CD14-positive monocyte (primary cell): ENCODE measurements around the gene RBKS. TPM values are rescaled to one million over a fixed set of nuclear protein-coding genes. Genes with fewer than 3 reads are reported as not detected.
"Not testable (repeated sequence)": the region's sequence is repeated elsewhere in the genome, so short reads cannot be mapped to it uniquely, and the experiment has no call there.

Source experiments
- DNase-seq, 3 donors: peaks; one replicate each; pipeline ENCODE4 v3.0.0-alpha.2; 2011 to 2022
- H2AFZ ChIP-seq: 2 replicates; pipeline ENCODE4 v1.6.0; 2012; ENCODE audit warnings: mild to moderate bottlenecking, low read depth, low read length, inconsistent platforms; ENCODE audit not compliant: insufficient read depth, poor library complexity, severe bottlenecking
- H3K27ac ChIP-seq, 2 donors: 1 replicate in 1 of 2; 2 replicates in 1 of 2; pipeline ENCODE4 v1.5.1; 2012 to 2013; ENCODE audit warnings: low read length in 2 of 2, control low read depth in 1 of 2, inconsistent platforms in 1 of 2, low read depth in 1 of 2, mild to moderate bottlenecking in 1 of 2
- H3K27me3 ChIP-seq, 2 donors: one replicate each; pipeline versions ENCODE4 v1.6.0 to v1.6.1; 2011 to 2013; ENCODE audit warnings: low read length in 2 of 2; ENCODE audit not compliant: control insufficient read depth in 2 of 2, insufficient read depth in 2 of 2
- H3K36me3 ChIP-seq, 2 donors: replicated peaks in 1 of 2; 1 replicate in 1 of 2; 2 replicates in 1 of 2; pipeline versions ENCODE4 v1.5.1 to v1.6.1; 2012 to 2013; ENCODE audit warnings: low read length in 2 of 2, control low read depth in 1 of 2, inconsistent platforms in 1 of 2, mild to moderate bottlenecking in 1 of 2; ENCODE audit not compliant: insufficient read depth in 2 of 2, control insufficient read depth in 1 of 2
- H3K4me1 ChIP-seq, 2 donors: 1 replicate in 1 of 2; 2 replicates in 1 of 2; pipeline versions ENCODE4 v1.5.1 to v1.6.1; 2012 to 2013; ENCODE audit warnings: low read length in 2 of 2, control low read depth in 1 of 2, inconsistent platforms in 1 of 2, mild to moderate bottlenecking in 1 of 2, moderate library complexity in 1 of 2; ENCODE audit not compliant: insufficient read depth in 2 of 2, control insufficient read depth in 1 of 2
- H3K4me2 ChIP-seq: replicated peaks from 2 replicates; pipeline ENCODE3; 2012; ENCODE audit warnings: low read length, moderate library complexity, mild to moderate bottlenecking; ENCODE audit not compliant: poor library complexity, severe bottlenecking; ENCODE audit errors: extremely low read depth
- H3K4me3 ChIP-seq, 3 experiments: fragments of 200-600 bp in 1 of 3; sonication (generic) in 1 of 3; replicated peaks in 1 of 3; 1 replicate in 2 of 3; 2 replicates in 1 of 3; pipeline ENCODE4 v1.5.1; 2011 to 2013; ENCODE audit warnings: low read length in 3 of 3, mild to moderate bottlenecking in 3 of 3, control low read depth in 2 of 3, low read depth in 2 of 3, inconsistent platforms in 1 of 3, moderate library complexity in 1 of 3
- H3K79me2 ChIP-seq: 2 replicates; pipeline ENCODE4 v1.6.0; 2012; ENCODE audit warnings: mild to moderate bottlenecking, control low read depth, inconsistent platforms, low read length, moderate library complexity; ENCODE audit not compliant: insufficient read depth
- H3K9ac ChIP-seq: 2 replicates; pipeline ENCODE4 v1.6.0; 2017; ENCODE audit warnings: low read length, mild to moderate bottlenecking; ENCODE audit not compliant: insufficient read depth, poor library complexity, severe bottlenecking
- H3K9me3 ChIP-seq, 2 donors: replicated peaks in 1 of 2; 1 replicate in 1 of 2; 2 replicates in 1 of 2; pipeline versions ENCODE4 v1.5.1 to v1.6.1; 2012 to 2013; ENCODE audit warnings: low read length in 2 of 2, control low read depth in 1 of 2; ENCODE audit not compliant: control insufficient read depth in 1 of 2, insufficient read depth in 1 of 2
- H4K20me1 ChIP-seq: 2 replicates; pipeline ENCODE4 v1.6.0; 2012; ENCODE audit warnings: mild to moderate bottlenecking, low read length, control low read depth, moderate library complexity; ENCODE audit not compliant: insufficient read depth
- H3K27ac Mint-ChIP-seq, 7 donors: one replicate each; pipeline ENCODE4 v1.8.0; 2020; ENCODE audit warnings: mild to moderate bottlenecking in 7 of 7, mixed read lengths in 7 of 7, moderate library complexity in 6 of 7, inconsistent platforms in 2 of 7
- H3K27me3 Mint-ChIP-seq, 3 donors: one replicate each; pipeline ENCODE4 v1.8.0; 2021 to 2022; ENCODE audit warnings: low read depth in 3 of 3, mild to moderate bottlenecking in 3 of 3, mixed read lengths in 3 of 3, moderate library complexity in 3 of 3, inconsistent platforms in 1 of 3
- H3K36me3 Mint-ChIP-seq, 2 donors: one replicate each; pipeline ENCODE4 v1.8.0; 2020; ENCODE audit warnings: mixed read lengths in 2 of 2, inconsistent platforms in 1 of 2, mild to moderate bottlenecking in 1 of 2
- H3K4me1 Mint-ChIP-seq: one replicate; pipeline ENCODE4 v1.8.0; 2020; ENCODE audit warnings: mild to moderate bottlenecking, mixed read lengths
- H3K4me3 Mint-ChIP-seq, 2 donors: one replicate each; pipeline ENCODE4 v1.8.0; 2020; ENCODE audit warnings: mild to moderate bottlenecking in 2 of 2, mixed read lengths in 2 of 2, moderate library complexity in 1 of 2
- H3K9me3 Mint-ChIP-seq, 7 donors: one replicate each; pipeline ENCODE4 v1.8.0; 2020 to 2022; ENCODE audit warnings: mixed read lengths in 7 of 7, mild to moderate bottlenecking in 6 of 7, moderate library complexity in 6 of 7, inconsistent platforms in 2 of 7
- WGBS: methylation state at CpG from one replicate; pipeline ENCODE4 v1.1.5; 2013; ENCODE audit warnings: missing lambda C conversion rate; ENCODE audit not compliant: insufficient coverage; 5-methylcytosine and 5-hydroxymethylcytosine counted together
- intact Hi-C, 2 donors: fragments of 100-400 bp; cut with micrococcal nuclease; formaldehyde crosslinking; loops; one replicate each; pipeline versions ENCODE4 v1.15.0 to v1.15.1; 2023
- polyA plus RNA-seq, 3 donors: library from polyadenylated mRNA; depleted of rRNA in 1 of 3; unstranded in 2 of 3; stranded (reverse) in 1 of 3; fragments of 300-500 nt in 2 of 3; fragments of >200 nt in 1 of 3; fragmentation: Illumina TruSeq in 2 of 3; gene quantifications; 1 replicate in 2 of 3; 2 replicates in 1 of 3; pipeline ENCODE4 v1.2.3, GENCODE V29; 2012 to 2021
- TF ChIP-seq, protein P1 (sequence below): fragments of 200-600 bp; IDR thresholded peaks from one replicate; pipeline ENCODE4 v1.8.0; 2022; ENCODE audit warnings: antibody characterized with exemption, mild to moderate bottlenecking

Gene RBKS
- polyA plus RNA-seq, 3 donors: 3.9 to 39.1 (median 4.3) TPM

DNA sequence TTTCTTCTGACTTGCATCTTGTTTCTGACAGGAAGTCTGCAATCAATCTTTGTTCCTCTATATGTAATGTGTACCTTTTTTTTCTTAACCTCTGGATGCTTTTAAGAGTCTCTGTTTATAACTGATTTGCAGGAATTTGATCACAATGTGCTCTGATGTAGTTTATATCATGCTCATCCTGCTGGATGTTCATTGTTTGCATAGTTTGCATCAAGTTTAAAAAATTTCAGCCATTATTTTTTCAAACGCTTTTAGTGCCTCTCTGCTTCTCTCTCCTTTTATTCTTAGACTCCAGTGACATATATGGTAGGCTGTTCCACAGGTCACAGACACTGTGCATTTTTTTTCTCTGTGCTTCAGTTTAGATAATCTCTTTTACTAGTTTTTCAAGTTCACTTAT is 23.9 kb downstream of the RBKS start:
- TF ChIP-seq, protein P1, sequence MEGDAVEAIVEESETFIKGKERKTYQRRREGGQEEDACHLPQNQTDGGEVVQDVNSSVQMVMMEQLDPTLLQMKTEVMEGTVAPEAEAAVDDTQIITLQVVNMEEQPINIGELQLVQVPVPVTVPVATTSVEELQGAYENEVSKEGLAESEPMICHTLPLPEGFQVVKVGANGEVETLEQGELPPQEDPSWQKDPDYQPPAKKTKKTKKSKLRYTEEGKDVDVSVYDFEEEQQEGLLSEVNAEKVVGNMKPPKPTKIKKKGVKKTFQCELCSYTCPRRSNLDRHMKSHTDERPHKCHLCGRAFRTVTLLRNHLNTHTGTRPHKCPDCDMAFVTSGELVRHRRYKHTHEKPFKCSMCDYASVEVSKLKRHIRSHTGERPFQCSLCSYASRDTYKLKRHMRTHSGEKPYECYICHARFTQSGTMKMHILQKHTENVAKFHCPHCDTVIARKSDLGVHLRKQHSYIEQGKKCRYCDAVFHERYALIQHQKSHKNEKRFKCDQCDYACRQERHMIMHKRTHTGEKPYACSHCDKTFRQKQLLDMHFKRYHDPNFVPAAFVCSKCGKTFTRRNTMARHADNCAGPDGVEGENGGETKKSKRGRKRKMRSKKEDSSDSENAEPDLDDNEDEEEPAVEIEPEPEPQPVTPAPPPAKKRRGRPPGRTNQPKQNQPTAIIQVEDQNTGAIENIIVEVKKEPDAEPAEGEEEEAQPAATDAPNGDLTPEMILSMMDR: no peak
- no peak for DNase-seq
- H3K27me3 ChIP-seq: no peaks in the 10 kb centered on the region
- no peaks in the 10 kb centered on the region for H3K9me3 ChIP-seq
- peaks cover 2 to 5% of the 10 kb centered on the region in 2 donors for H3K36me3 Mint-ChIP-seq
- H3K4me1 Mint-ChIP-seq: peaks cover 23% of the 10 kb centered on the region
- peaks cover 5 to 16% of the 10 kb centered on the region in 2 donors for H3K4me1 ChIP-seq
- no peak overlapping the region for H3K4me3 Mint-ChIP-seq
- peaks cover 0 to 2% (median 0%) of the 10 kb centered on the region in 7 donors for H3K9me3 Mint-ChIP-seq
- H3K36me3 ChIP-seq: no peaks in the 10 kb centered on the region
- peak overlapping the region in 1 of 2 donors; percentile 41 for H3K27ac ChIP-seq
- H3K4me2 ChIP-seq: no peak overlapping the region
- peaks cover 0 to 4% (median 0%) of the 10 kb centered on the region in 3 donors for H3K27me3 Mint-ChIP-seq
- WGBS: no CpG with 5 or more reads among the region's 1 CpG
- H2AFZ ChIP-seq: no peak overlapping the region
- H3K9ac ChIP-seq: no peak overlapping the region
- H4K20me1 ChIP-seq: no peaks in the 10 kb centered on the region
- H3K79me2 ChIP-seq: no peaks in the 10 kb centered on the region
- H3K4me3 ChIP-seq: no peak overlapping the region
- peak overlapping the region in 4 of 7 donors; percentile 5 to 74 (median 49) for H3K27ac Mint-ChIP-seq
- intact Hi-C loops: no loop called here

DNA sequence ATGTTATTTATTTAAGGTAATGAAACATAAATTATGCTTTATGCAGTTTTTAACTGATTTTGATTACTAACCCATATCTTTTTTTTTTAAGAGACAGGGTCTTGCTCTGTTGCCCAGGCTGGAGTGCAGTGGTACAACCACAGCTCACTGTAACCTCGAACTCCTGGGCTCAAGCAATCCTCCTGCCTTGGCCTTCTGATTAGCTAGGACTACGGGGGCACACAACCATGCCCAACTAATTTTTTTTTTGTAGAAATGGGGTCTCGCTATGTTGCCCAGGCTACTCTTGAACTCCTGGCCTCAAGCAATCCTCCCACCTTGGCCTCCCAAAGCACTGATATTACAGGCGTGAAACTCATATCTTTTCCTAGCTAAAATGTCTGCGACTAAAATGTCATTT is 26.2 kb downstream of the RBKS start:
- H3K36me3 ChIP-seq, H3K9me3 Mint-ChIP-seq, H3K27me3 Mint-ChIP-seq, H3K27ac ChIP-seq, H4K20me1 ChIP-seq, H3K27me3 ChIP-seq, H3K9ac ChIP-seq, H3K27ac Mint-ChIP-seq, H3K9me3 ChIP-seq, DNase-seq, H2AFZ ChIP-seq, H3K79me2 ChIP-seq, H3K4me3 Mint-ChIP-seq, H3K4me2 ChIP-seq, H3K4me3 ChIP-seq, intact Hi-C loops, H3K36me3 Mint-ChIP-seq: not testable (repeated sequence)
- 100% methylated on average over 2 of the region's 5 CpGs for WGBS
- peaks cover 8 to 39% of the 10 kb centered on the region in 2 donors for H3K4me1 ChIP-seq
- peaks cover 32% of the 10 kb centered on the region for H3K4me1 Mint-ChIP-seq
